ENCODE data around the gene ZBTB5.

- TF ChIP-seq ZNF121 (CRISPR knock-in tag; IDR thresholded peaks at IDR 0.05) = no peak
- TF ChIP-seq CTCF (CRISPR knock-in tag; IDR thresholded peaks at IDR 0.05) = no peak
- TF ChIP-seq HOXD1 (CRISPR knock-in tag; IDR thresholded peaks at IDR 0.05) = no peak
- TF ChIP-seq NFATC3 (CRISPR knock-in tag; IDR thresholded peaks at IDR 0.05) = no peak
- TF ChIP-seq ZNF670 (CRISPR knock-in tag; IDR thresholded peaks at IDR 0.05; ENCODE audit: borderline replicate concordance) = no peak
- no peak for TF ChIP-seq CREB1 (IDR thresholded peaks at IDR 0.05)
- TF ChIP-seq CREB1 (CRISPR knock-in tag; IDR thresholded peaks at IDR 0.05) = no peak
- no peak for TF ChIP-seq HCFC1 (IDR thresholded peaks at IDR 0.05; ENCODE audit: low read depth, low read length)
- TF ChIP-seq CEBPZ (IDR thresholded peaks at IDR 0.05; ENCODE audit: low read length) = no peak
- no peak for TF ChIP-seq ZNF12 (CRISPR knock-in tag; IDR thresholded peaks at IDR 0.05)
- no peak for TF ChIP-seq ZSCAN5A (CRISPR knock-in tag; IDR thresholded peaks at IDR 0.05; ENCODE audit: borderline replicate concordance)
Observed at GRCh38 chr9:37455884-37456647, 9.2 kb downstream of the ZBTB5 start.

All from HepG2 (cell line).